Ishikawa (cell line): ENCODE measurements around the gene OR10K1.

Experiments
- CEBPB ChIP-seq: IDR thresholded peaks from 2 replicates; pipeline ENCODE4 v1.6.1; 2012
- ZBTB7A ChIP-seq: IDR thresholded peaks from 2 replicates; pipeline ENCODE4 v1.6.1; 2012; ENCODE audit warnings: low read depth
- TF ChIP-seq, protein P1 (sequence below): IDR thresholded peaks from 2 replicates; pipeline ENCODE4 v1.6.1; 2012

DNA sequence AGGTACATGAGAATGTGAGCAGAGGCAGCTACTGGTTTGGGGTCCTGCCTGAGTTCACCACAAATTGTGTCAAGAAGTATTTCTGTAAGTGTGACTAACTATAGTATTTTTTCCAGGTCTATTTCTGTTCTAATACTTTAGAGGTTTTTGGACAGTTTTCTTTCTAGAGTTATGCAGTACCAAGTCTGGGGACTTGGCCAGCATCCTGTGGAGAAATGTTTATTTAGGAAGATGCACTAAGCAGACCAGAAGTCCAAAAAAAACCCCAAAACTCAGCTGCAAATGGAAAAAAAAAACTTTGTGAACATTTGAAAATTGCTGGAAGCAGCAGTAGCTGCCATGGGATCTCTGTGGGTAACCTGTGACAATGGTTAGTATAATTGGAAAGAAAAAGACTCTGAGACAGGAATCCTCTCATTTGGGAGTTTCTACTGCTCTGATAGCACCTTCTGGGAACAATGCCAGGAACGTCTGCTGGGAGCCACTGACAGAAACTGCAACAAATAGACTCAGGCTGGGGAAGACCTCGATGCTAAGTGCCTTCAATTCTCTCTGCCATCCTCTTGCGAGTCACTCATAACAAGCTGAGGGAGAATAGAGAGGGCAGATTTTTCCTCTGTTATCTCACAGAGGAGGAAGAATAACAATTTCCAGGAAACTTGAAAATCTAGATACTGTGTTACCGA lies 48.0 kb downstream of the OR10K1 start:
- TF ChIP-seq ZBTB7A (no peak), CEBPB (no peak)
- TF ChIP-seq, protein P1, sequence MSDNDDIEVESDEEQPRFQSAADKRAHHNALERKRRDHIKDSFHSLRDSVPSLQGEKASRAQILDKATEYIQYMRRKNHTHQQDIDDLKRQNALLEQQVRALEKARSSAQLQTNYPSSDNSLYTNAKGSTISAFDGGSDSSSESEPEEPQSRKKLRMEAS, result no peak
